ENCODE results near the gene NME7.

NME7 gene

DNA sequence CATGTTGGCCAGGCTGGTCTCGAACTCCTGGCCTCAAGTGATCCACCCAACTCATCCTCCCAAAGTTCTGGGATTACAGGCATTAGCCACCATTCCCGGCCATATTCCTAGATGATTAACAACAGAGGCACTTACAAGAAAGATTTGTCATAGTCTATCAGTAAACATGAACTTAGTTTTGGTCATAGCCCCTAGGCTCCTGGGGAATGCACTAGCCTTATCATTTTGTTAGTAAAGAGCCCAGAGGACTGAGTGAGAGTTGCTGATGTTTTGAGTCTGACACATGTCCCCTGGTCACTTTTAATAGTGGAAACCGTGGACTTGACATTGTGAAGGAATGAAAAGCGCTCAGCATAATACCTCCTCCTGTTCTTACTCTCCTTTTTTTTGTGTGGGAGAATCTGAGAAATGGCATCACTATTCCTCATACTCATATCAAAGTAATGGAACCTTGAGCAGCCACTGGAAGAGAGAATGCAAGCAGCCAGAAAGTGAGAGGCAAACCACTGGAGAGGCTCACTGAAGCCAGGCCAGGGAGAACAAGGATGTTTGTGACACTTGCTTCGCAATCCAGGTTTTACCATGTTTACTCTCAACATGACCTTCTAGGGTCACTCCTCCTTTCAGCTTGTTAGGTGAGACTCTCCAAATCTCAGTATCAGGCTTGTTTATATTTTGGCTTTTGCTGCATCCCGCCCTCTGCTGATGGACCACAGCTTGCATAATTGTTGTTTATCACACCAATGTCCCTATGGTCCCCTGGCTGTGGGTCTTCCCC, 246.3 kb downstream of the NME7 start:
- peak; percentile 30 for DNase-seq

DNA sequence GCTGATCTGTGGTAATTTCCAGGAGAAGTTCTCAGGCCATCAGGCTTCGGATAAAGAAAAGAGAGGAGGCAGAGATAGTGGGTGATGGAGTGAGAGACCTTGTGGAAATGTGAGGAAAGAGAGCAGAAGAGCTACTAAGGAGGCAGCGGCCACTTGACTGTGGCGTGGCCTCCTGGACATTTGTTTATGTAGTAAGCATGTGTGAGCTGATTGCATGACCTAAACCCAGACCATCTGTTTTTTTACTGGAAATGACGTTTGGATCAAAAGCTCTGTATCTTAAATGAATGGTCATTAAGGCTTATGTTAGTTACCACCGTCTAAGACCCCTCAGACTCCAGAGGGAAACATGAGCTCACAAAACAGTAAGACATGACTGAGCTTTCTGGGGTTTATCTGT, 247.5 kb downstream of the NME7 start:
- peak; percentile 31 for DNase-seq

DNA sequence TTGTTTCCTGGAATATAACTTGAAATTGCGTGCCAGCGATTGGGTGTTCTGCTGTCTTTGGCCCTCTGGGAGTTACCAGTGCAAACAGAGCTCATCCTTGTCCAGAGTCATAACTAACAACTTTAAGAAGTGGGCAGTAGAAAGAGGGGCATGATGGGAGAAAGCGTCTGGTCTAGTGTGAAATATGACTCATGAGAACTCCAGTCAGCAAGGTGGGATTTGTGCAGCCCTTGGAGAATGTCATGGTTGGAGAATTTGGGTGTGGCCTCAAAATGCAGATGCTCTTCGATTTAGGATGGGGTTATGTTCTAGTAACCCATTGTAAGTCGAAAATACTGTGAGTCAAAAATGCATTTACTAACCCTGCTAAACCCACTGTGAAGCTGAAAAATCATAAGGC, 248.2 kb downstream of the NME7 start:
- peak; percentile 83 for DNase-seq

DNA sequence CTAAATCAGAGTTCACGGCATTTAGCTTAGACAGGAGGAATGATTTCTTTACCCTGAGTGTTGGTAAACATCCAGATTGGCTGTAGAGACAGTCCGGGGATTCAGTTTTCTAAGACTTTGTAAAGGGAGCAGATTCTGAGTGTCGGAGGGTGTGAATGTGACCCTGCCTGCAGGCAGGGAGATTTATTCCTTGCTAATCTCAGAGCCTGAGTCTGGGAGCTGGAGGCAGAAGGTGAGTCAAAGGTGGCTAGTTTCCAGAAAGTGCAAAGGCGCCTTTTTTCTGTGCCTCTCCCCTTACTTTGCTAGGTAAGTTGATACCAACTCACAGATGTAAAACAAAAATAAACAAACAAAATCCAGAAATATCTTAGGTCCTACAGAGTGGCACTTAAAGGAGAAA, 249.4 kb downstream of the NME7 start:
- DNase-seq = no peak

DNA sequence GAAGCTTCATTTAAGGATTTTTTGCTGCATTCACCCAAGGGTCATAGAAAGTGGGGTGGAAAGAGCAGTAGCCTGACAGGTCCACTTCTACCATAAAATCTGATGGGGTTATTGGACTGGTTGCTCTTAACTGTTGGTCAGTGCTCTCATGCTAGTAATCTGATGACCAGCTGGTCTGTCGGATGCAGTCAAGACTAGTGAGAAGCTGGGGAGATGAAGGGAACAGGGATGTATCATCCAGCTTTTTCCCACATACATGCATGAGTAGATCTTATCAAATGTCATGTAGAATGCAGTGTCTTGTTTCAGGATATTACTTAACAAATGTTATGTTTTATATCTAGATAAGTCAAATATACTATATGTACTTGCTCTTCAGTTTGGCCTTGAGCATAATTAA, 250.0 kb downstream of the NME7 start:
- no peak for DNase-seq

DNA sequence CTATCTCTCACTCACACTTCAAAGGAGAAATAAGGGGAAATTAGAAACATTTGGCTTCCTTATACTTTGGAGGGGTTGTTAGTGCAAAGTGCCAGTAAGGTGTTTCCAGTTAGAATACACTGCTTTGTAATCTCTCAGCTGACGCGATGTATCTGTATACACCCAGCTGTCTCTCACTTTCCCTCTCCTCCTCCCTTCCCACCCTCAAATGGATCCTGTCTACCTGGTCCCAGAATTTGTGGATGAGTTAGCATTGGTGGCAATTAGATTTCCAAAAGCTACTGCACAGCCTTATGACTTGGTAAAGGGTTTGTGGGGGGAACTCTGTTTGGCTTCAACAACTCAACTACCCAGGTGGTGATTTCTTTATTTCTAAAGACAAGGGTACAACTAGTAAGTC, 250.6 kb downstream of the NME7 start:
- no peak for DNase-seq

DNA sequence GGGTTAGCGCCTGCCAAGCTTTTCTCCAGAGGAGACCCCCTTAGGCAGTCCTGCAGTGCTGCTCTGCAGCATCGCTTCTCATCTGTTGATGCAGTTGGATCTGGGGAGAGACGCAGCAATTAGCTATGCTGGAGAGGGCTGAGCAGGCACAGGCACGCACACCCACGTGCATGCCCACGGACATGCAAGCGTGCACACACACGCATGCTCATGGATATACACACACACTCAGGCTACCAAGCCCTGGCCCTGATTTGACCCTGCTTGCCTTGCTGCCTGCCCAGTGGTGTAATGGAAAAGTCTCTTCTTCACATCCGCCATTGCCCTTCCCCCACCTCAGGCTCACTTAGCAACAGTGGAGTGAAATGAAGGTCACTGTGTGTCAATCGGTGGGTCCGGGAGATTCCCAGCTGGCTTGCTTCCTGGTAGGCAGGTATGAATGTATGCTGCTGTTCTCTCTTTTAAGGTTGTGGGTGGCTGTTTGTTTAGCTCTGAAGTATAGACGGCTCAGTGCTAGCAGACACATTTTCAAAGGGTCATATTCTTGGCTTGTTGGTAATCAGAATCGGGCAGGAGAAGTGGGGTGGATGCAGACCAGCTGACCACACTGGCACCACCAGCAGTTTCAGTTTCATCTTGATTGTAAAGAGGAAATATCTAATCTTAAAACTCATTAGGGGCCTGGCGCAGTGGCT, 251.6 kb downstream of the NME7 start:
- DNase-seq = no peak

DNA sequence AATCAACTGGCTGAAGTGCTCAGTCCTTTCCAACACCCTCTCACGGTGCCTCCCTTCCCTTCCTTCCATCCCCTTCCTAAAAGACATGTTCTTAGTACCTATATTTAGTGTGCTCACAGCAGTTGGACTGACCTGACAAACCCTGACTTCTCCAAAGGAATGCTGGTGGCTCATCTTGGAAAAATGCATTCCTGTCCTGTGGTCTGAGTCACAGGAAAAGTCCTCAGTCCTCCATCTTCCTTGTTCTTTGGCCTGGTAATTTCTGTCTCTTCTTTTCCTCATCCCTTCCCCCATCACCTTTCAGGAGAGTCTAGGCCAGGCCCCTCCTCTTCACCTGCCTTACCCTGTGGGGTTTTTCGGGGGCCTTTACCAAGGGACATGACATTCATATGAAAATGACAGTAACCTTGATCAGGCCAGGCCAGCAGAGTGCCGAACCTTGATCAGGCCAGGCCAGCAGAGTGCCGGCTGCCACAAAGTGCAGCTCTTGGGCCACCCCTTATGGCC, 253.9 kb downstream of the NME7 start:
- DNase-seq = peak; percentile 97

GRCh38 chr1:169112241-169112640, 255.4 kb downstream of the NME7 start:
- no peak for DNase-seq

- DNase-seq = no peak
These were observed 256.1 kb downstream of the NME7 start for GRCh38 chr1:169111472-169111871.

GRCh38 chr1:169110689-169111447, 256.7 kb downstream of the NME7 start:
- no peak for DNase-seq

GRCh38 chr1:169110236-169110635, 257.4 kb downstream of the NME7 start:
- DNase-seq = no peak

DNA sequence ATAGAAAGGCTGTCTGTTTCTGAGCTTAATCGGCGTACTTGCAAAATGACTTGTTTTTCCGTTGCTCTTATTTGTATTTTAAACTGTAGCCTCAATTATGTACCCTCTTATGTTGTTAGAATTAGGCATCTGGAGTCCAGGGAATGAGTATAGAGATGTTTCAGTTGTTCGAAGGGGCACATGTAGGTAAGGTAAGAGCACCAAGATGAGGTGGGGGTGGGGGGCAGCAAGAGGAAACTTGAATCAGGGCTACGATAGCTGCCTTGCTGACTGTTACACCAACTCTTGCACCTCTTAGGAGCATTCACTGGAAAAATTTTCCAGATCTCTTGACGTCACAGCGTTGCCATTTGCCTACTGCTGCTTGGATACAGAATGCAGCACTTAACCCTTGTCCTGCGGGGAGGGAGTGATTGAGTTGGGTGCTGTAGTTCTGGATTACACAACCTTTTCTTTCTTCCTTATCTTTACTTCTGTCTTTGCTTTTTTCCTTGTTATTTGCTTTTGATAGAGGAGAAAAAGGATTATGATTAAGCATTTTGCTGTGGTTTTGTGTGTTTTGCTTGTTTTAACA, 257.9 kb downstream of the NME7 start:
- peak; percentile 51 for DNase-seq

DNA sequence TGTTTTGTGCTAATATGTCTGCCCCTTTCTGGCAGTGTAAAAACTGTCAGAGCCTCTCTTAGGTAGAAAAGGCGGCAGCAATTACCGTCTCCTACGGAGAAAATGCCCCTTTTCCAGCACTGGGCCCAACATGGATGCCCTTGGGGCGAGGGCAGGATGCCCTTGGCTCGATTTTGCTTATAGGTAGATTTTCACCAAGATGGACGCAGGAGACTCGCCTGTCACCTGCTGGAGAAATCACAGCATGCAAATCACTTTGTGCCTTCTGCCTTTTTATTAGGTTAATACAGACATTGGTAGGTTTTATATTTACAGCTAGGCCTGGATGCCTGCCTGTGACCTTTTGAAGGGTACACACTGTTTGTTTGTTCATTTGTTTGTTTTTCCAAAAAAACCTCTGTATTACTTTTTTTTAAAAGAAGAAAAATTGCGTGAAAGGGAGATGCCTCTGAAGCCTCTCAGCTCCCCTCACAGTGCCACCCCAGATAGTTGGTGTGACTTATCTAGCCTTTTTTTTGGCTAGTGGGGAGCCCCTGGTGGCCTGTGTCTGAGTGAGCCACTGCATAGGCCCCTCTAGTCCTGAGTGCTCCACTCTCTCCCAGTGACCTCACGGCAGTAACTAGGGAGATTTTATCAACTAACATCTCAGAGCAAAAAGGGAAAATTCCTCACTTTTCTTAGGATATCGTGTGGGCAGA, 258.6 kb downstream of the NME7 start:
- DNase-seq = no peak

- no peak for DNase-seq
These were observed 259.4 kb downstream of the NME7 start for GRCh38 chr1:169108223-169108622.

DNA sequence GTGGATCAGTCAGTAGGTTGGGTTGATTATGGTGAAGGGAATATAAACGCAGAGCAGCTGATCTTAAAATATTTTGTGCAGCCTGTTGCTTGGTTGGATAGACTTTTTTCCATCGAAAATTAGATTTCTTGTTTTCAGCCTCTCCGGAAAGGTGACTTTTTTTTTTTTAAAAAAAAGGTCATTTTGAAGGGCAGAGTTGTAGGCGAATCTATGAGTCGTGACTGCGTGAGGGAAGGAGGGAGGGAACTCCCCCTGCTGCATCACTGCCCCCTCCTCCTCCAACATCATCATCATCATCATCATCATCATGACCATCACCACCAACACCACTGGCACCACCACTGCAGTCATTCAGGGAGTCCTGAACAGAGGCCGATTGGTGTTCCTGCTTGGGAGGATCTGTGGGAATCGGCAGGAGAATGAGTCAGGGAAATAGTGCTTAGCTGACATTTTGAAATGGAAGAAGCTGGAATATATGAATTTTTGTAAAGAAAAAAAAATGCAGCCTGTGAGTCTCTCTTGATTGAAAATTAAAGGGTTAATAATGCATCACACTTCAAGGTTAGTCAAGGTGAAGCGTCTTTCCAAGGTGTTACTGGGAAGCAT, 259.9 kb downstream of the NME7 start:
- DNase-seq = peak; percentile 48

DNA sequence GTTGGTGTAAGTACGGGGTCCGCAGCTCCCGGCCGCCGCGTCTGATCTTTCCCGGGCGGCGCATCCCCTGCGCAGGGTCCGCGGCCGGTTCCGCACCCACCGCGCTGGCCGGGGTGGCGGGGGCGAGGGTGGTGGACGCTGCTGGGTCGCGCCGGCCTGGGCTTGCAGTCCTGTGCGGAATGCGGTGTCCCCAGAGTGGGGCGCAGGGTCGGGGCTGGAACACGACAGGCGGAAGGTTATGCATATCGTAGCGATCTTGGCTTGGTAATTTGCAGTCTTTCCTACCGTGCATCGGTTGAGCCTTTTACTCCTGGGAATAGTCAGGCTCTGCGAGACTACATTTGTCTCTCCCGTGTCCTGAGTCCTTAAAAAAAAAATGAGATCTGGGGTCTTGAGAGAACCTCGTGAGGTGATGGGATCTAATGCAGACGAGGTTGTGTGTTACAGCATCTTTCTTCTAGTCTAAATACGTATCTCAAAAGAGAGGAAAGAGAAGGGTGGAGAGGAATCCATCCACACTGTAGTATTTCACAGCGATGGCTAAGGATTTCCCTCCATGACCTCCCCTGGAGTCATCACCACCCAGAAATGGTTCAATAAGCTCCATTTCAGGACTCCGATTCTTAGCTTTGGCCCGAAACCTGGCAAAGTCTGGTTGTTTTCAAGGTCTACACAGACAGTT, 260.5 kb downstream of the NME7 start:
- peak; percentile 41 for DNase-seq

DNA sequence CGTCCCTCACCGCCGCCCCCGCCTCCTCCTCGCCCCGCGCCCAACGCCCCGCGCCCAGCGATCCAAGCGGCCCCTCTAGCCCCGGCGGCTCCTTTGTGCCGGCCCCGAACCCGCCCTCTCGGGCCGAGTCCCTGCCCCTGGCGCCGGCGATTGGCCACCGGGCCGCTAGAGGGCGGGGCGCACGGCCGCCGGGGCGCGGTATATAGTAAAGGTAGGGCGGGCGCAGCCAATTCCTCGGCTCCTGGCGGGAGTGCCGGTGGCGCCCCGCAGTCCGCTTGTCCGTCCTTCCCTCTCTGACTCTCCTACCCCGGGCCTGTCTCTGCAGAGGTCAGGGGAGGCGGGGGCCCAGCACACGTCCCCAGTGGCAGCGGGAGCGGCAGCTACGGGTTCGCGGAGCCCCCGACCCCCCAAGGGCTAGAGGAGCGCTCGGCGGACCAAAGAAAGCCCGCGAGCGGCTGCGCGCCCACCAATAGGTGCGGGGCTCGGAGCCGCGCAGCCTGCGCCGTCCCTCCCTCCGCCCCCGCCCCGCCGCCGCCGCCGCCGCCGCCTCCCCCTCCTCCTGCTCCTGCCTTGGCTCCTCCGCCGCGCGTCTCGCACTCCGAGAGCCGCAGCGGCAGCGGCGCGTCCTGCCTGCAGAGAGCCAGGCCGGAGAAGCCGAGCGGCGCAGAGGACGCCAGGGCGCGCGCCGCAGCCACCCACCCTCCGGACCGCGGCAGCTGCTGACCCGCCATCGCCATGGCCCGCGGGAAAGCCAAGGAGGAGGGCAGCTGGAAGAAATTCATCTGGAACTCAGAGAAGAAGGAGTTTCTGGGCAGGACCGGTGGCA, 261.3 kb downstream of the NME7 start, which contains the start of gene ATP1B1:
Gene ATP1B1 (plus strand): TSS at position 596 of the 826 bp plus-strand sequence. CDS start 140 bp downstream, at position 736.
- peak; percentile 88 for DNase-seq

- DNase-seq = no peak
These were observed 262.0 kb downstream of the NME7 start for GRCh38 chr1:169105434-169106094.

DNA sequence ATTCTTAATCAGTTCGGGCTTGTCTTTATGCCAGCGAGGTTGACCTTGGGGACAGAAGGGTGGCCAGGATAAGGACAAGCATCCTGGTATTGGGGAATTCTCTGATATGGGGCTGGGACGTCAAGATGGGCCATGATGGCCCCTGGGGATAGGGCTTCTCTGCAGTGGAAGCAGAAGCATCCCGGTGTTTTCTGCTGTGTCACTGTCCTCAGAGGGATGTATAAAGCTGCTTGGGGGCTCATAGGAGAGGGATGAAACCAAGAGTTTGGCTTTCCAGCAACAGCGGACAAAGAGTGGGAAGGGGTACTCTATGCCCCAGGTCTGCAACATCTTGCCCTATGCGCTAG, 262.5 kb downstream of the NME7 start:
- DNase-seq = no peak
